DOHH2 (cell line): ENCODE data around the gene NBAS.

Experiments
- EZH2phosphoT487 ChIP-seq: fragments of 200-600 bp; sonication (generic); IDR thresholded peaks from 2 replicates; pipeline ENCODE4 v1.6.1; 2017; ENCODE audit warnings: borderline replicate concordance, mild to moderate bottlenecking, antibody characterized with exemption, low read length, moderate library complexity, mixed read lengths
- TF ChIP-seq, protein P1 (sequence below): fragments of 200-600 bp; sonication (generic); IDR thresholded peaks from one replicate; pipeline ENCODE4 v1.5.1; 2014; ENCODE audit warnings: antibody characterized with exemption, mild to moderate bottlenecking, low read depth, low read length; ENCODE audit not compliant: poor library complexity, severe bottlenecking

DNA sequence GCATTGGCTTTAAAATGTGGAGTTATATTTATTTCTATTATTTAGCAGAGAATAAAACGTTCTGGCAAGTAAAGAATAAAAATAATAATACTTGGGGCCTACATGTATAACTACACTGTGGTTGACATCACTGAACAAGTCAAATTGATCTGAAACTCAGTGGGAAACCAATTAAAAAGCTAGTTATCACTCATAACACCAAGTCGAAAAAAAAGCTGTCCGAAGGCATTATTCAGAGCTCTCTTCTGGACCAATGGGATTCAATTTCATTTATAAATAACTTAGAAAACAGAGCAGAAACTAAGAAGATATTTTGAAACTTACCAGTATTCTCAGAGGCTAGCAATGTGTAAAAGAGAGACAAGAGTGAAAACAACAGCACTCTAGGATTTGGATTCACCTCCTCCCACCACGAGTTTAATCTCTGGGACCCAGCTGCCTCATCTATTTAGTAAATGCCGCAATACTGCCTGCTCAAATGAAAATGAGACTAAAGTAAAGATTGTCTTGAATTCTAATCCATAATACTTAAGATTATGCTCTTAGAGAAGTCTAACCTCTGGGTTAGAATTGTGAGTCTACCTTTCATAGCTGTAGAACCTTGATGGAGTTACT lies 128.4 kb downstream of the NBAS start:
- TF ChIP-seq, protein P1, sequence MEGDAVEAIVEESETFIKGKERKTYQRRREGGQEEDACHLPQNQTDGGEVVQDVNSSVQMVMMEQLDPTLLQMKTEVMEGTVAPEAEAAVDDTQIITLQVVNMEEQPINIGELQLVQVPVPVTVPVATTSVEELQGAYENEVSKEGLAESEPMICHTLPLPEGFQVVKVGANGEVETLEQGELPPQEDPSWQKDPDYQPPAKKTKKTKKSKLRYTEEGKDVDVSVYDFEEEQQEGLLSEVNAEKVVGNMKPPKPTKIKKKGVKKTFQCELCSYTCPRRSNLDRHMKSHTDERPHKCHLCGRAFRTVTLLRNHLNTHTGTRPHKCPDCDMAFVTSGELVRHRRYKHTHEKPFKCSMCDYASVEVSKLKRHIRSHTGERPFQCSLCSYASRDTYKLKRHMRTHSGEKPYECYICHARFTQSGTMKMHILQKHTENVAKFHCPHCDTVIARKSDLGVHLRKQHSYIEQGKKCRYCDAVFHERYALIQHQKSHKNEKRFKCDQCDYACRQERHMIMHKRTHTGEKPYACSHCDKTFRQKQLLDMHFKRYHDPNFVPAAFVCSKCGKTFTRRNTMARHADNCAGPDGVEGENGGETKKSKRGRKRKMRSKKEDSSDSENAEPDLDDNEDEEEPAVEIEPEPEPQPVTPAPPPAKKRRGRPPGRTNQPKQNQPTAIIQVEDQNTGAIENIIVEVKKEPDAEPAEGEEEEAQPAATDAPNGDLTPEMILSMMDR = no peak
- TF ChIP-seq EZH2phosphoT487 = no peak
